ENCODE data around the gene PPP2R1B. TPM values are rescaled to one million over a fixed set of nuclear protein-coding genes. Genes with fewer than 3 reads are reported as not detected.

Gene PPP2R1B
- total RNA-seq, 1 experiment from 2014 or later = 109 TPM

GRCh38 chr11:111680486-111681175, 85.6 kb downstream of the PPP2R1B start:
- H3K4me1 Mint-ChIP-seq (ENCODE audit: low read depth, unreplicated experiment) = peaks cover 6% of the 10 kb centered on the region
- TF ChIP-seq, protein P1, sequence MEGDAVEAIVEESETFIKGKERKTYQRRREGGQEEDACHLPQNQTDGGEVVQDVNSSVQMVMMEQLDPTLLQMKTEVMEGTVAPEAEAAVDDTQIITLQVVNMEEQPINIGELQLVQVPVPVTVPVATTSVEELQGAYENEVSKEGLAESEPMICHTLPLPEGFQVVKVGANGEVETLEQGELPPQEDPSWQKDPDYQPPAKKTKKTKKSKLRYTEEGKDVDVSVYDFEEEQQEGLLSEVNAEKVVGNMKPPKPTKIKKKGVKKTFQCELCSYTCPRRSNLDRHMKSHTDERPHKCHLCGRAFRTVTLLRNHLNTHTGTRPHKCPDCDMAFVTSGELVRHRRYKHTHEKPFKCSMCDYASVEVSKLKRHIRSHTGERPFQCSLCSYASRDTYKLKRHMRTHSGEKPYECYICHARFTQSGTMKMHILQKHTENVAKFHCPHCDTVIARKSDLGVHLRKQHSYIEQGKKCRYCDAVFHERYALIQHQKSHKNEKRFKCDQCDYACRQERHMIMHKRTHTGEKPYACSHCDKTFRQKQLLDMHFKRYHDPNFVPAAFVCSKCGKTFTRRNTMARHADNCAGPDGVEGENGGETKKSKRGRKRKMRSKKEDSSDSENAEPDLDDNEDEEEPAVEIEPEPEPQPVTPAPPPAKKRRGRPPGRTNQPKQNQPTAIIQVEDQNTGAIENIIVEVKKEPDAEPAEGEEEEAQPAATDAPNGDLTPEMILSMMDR (IDR thresholded peaks at IDR 0.05; ENCODE audit: insufficient read depth in 1 of 2, low read depth in 1 of 2, low read length in 1 of 2, severe bottlenecking in 1 of 2, unreplicated experiment in 1 of 2) = no peak
- H3K9me3 Mint-ChIP-seq (ENCODE audit: unreplicated experiment) = no peaks in the 10 kb centered on the region
- H3K36me3 ChIP-seq (ENCODE audit: control insufficient read depth, insufficient read depth, low read length) = no peaks in the 10 kb centered on the region; the same call in 1 of the 2 replicates
- no peak overlapping the region for H3K27ac Mint-ChIP-seq (ENCODE audit: unreplicated experiment)
- no peak for DNase-seq
- intact Hi-C loops (cut with micrococcal nuclease; ENCODE audit: unreplicated experiment) = no loop called here
- H3K27me3 Mint-ChIP-seq (ENCODE audit: insufficient read depth, unreplicated experiment) = no peaks in the 10 kb centered on the region
- H3K27me3 ChIP-seq (replicated peaks; ENCODE audit: control insufficient read depth, insufficient read depth, low read length) = no peaks in the 10 kb centered on the region
- no TSS peak for BruUV-seq (replicated peaks)
- no peak overlapping the region for H3K4me3 Mint-ChIP-seq (ENCODE audit: unreplicated experiment)
- H3K9me3 ChIP-seq = no peaks in the 10 kb centered on the region
- peaks cover 9% of the 10 kb centered on the region; the same call in 1 of the 2 replicates for H3K4me1 ChIP-seq
- no peak overlapping the region for H3K4me3 ChIP-seq (ENCODE audit: low read depth, low read length)
- ChIA-PET POLR2A (no interaction called here), CTCF (interaction anchor here (1.0 kb wide), 1 partner anchor 76 kb away, joined by 3 read pairs; no protein-coding TSS in a partner anchor)
- peaks cover 14% of the 10 kb centered on the region for H3K36me3 Mint-ChIP-seq (ENCODE audit: insufficient read depth, unreplicated experiment)

Other genes with a start within 250 kb of the PPP2R1B start
- gene LAYN, start 225.7 kb downstream of the PPP2R1B start, total RNA-seq (2022) = 0.79 and 1.6 TPM in 2 replicates
- gene SIK2, start 163.9 kb downstream of the PPP2R1B start, total RNA-seq (2022) = 37.3 and 40.2 TPM in 2 replicates
- gene ALG9, start 105.2 kb upstream of the PPP2R1B start, total RNA-seq (2022) = 55.3 and 57.4 TPM in 2 replicates
- 4.3 and 4.7 TPM in 2 replicates for gene FDXACB1, start 112.8 kb upstream of the PPP2R1B start, total RNA-seq (2022)
- 69.8 and 71.4 TPM in 2 replicates for gene CFAP68, start 113.2 kb upstream of the PPP2R1B start, total RNA-seq (2022)
- gene CRYAB, start 145.4 kb upstream of the PPP2R1B start, total RNA-seq (2022) = 1.1 and 1.9 TPM in 2 replicates
- gene HSPB2, start 146.3 kb upstream of the PPP2R1B start, total RNA-seq (2022) = not detected in 2 replicates
- 14.4 and 14.8 TPM in 2 replicates for gene C11orf52, start 152.5 kb upstream of the PPP2R1B start, total RNA-seq (2022)
- 4.9 and 6.4 TPM in 2 replicates for gene DIXDC1, start 171.0 kb upstream of the PPP2R1B start, total RNA-seq (2022)